HG02759 (cell line): ENCODE measurements around the gene TNRC18.
"Not testable (repeated sequence)": the region's sequence is repeated elsewhere in the genome, so short reads cannot be mapped to it uniquely, and the experiment has no call there.

ENCODE experiments used
- ATAC-seq: cut with Tn5 transposase; IDR thresholded peaks from one replicate; pipeline ENCODE4 v1.9.1; 2021; ENCODE audit warnings: mild to moderate bottlenecking, moderate library complexity; ENCODE audit not compliant: unreplicated experiment

Gene TNRC18

DNA sequence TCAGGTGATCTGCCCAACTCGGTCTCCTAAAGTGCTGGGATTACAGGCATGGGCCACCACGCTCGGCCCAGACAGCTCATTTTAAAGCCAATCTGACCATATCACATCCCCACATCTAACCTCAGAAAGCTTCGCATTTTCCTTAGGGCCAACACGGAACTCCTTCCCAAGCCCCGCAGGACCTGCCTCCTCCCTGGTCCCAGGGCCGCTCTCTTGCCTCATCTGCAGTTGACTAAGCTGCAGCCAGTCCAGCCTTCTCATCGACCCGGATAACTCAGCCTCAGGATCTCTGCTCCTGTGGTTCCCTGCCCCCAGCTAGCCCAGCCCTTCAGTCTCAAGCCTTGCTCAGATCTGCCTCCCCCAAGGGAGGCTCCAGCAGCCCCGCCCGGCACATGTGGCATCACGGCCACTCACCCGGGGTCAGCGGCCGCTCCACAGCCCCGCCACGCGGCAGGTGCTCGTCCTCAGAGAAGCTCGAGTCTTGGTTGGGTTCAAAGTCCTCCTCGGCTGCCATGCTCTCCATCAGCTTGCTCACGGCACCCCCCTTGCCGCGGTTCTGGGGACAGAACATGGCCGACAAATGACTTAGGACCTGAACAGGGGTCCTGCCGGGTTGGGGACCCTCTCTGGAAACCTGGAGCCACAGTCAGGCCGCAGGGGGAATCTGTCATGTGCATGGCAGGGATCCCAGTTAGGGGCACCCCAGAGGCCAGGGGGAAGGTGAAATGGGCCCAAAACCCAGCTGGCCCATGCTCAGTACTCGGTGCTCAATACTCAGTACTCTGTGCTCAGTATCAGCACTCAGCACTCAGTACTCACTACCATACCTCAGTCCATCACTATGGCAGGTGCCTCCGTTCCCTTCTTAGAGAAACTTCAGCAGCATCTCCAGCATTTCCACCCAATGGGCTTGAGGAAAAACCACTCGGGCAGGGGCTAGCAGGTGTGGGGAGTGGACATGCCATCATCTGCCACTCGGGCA, 99.5 kb downstream of the TNRC18 start:
- not testable (repeated sequence) for ATAC-seq

DNA sequence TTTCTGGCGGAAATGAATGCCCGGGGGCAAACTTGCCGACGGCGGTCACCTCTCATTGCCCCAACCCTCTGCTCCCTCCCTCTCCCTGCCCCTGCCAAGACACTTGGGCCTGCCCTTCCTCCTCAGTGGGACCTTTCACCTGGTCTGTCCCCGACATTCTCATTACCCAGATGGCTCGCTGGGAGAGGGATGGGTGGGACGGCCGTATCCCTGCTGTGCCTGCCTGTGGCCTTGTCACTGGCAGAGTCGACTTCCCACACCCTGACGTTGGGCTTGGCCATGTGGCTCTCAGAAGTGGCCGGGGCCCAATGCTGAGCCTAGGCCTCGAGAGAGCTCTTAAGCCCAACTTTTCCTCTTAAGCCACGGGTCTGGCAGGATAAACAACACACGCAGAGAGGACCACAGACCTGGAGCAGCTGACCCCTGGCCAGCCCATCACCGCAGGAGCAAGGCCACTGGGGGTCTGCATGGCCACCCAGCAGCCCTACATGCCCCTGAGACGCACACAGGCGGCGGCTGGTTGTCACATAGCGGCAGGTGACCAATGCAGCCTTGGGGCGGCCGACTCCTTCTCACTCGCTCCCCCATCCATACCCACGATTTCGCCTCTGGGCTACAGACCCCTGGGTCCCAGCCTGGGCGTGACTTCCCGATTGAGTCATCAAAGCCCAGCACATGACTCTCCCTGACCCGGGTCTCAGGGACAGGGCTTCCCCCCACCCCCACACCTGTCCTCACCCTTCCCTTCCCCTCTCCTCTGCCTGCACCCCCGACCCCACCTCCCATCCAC, 100.8 kb downstream of the TNRC18 start:
- no peak for ATAC-seq

DNA sequence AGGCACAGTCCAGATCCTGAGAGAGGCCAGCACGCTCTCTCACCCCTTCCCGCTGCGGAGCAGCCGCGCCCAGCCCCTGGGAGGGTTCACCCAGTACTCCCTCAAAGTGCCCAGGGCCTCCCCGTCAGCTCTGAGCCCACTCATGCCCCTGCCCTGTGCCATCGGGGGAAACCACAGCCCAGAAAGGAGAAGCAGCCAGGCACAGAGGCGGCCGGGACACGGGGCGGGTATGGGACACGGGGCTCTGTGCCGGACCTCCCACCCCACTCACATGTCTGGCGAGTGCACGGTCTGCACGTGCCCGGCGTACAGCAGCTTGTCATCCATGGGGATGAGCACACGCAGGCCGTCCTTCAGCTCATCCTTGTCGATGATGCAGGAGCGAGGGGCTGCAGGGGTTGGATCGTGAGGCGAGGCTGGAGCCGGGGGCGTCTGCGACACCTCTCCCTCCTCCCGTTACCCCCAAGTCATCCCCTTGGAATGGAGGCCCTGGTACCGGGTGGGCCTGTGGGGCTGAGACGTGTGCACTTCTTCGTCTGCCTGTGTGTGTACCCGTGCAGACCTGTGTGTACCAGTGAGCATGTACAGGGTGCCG, 102.7 kb downstream of the TNRC18 start:
- no peak for ATAC-seq

DNA sequence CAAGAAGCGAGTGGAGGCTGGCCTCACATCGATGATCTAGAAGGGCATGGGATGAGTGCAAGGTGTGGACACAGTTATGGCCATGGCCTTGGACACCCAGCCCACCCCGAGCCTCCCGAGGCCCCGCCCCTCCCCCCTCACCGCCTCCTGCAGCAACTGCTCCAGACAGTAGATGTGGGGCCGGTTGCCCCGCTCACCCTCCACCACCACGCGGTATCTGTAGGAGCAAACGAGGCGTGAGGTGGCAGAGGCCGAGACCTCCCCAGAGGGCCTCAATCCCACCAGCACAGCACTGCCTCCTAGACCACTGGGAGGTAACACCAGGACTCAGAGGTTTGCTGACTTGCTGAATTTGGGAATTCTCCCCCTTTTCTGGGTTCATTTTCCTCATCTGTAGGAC, 103.2 kb downstream of the TNRC18 start:
- ATAC-seq: no peak

DNA sequence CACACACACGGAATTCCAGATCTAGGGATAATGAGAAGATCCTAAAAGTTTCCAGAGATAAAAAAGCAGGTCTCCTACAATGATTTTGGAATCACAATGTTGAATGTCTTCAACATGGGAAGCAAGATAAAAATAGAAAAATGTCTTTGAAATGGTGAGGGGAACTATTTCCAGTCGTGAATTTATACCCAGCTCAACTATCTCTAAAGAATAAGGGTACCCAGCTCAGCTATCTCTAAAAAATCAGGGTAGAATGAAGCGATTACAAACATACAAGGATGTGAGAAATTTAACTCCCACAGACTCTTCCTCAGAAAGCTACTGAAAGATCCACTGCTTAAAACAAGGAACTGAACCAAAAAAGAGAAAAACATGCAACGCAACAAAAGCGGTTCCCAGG, 105.0 kb downstream of the TNRC18 start:
- not testable (repeated sequence) for ATAC-seq

DNA sequence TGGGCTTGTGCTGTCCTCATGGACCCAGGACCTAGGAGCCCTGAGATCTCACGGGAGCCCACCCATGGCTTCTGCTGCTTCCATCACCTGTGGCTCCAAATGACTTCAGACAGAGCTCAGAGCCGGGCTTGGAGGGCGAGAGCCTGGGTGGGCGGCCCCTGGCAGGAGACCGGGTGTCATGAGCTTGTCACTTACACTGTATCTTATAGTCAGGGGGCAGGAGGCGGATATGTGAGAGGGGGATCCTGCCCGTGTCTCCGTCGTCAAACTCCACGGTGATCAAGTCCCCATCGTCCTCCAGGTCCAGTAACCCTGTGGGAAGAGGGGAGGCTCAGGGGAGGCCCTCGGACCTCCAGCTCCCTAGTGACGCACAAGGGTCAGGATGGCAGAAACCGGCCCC, 107.9 kb downstream of the TNRC18 start:
- no peak for ATAC-seq

DNA sequence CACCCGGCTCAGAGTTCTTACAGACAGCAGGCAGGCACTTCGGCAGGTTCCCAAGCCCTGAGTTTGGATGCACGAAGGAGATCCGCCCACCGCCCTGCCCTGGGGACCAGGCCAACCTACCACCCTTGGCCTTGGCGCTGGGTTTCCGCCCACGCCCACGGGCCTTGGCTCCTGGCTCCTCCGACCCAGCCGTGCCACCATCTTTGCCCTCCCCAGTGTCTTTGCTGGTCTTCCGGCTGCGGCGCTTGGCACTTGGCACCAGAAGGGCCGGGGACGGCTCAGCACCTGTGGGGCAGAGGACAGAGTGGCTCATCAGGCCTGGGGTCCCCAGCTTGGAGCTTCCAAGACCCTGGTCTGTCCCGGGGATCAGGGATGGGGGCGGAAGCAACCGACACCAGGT, 108.8 kb downstream of the TNRC18 start:
- no peak for ATAC-seq

DNA sequence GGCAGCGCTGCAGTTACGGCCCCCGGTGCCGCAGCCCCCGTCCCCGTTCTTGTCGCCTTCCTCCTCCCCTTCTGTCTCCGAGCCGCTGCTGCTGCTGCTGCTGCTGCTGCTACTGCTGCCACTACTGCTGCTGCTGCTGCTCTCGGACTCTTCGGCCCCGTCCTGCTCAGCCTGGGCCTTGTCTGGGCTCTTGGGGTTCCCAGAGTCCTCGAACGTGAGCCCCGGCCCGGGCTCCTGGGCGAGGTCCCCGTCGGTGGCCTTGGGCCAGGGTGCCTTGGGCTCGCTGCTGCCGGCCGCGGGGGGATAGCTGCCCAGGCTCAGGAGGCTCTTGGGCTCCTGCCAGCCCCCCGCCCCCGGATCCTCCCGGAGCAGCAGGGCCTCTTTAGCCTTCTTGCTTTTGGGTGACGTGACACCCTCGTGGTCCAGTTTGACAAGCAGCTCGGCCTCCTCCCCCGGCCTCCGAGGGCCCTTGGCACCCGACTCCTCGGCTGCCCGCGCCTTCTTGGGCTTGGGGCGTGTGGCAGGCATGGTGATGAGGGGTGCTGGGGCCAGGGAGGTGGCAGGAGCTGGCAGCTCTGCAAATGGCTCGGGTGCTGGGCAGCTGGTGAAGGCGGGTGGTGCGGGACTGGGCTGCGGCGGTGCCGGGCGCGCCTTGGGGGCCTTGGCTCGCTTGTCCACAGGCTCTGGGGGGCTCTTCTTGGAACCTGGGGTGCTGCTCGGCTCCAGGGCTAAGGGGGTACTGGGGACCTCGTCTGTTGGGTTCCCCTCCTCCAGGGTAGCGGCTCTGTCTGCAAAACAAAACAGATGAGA, 110.4 kb downstream of the TNRC18 start:
- ATAC-seq: not testable (repeated sequence)

DNA sequence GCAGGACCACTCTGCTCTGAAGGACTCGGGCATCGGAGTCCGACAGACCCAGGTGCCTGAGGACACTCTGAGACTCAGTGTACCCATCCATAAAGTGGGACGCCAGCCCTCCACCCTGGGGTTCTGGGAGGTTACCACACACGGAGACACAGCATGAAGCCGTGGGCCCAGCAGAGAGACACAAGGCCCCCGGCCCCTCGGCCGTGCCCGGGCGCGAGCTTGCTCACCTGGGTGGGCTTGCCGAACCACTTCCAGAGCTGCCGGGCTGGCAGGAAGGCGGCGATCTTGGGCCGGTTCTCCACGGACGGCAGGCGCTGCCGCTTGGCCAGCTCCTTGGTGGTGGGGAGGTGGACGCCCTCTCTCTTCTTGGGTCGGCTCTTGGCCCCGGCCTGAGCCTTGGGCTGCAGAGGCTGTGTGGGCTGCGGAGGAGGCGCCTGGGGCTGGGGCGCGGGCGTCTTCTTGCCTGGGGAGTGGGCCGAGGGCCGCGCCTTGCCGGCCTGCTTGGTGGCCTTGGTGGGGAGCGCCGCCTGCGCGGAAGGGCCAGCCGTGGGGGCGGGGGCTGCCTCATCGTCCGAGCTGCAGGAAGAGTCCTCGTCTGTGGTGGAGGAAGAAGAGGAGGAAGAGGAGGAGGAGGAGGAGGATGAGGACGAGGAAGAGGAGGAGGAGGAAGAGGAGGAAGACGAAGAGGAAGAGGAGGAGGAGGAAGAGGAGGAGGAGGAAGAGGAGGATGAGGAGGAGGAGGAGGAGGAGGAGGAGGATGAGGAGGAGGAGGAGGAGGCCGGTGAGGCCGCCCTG, 111.2 kb downstream of the TNRC18 start:
- ATAC-seq: not testable (repeated sequence)

DNA sequence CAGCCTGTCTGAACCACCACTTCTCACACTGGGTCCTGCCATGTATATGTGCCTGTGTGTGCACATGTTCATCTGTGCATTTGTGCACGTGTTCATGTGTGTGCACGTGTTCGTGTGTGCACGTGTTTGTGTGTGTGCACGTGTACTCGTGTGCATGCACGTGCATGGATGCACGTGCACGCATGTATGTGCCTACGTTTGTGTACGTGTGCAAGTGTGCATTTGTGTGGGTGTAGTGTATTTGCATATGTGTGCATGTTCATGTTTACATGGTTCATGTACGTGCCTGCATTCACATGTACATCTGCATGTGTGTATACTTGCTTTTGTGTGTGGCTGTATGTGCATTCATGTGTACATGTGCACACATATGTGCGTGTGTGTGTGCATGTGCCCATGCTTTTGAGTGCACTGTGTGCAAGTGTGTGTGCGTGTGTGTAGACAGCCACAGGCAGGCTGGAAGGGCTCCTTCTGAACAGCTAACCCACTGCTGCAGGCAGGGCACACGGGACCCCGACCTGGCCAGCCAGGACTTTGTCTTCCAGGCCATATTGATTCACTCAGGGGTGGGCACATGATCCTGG, 112.7 kb downstream of the TNRC18 start:
- no peak for ATAC-seq

DNA sequence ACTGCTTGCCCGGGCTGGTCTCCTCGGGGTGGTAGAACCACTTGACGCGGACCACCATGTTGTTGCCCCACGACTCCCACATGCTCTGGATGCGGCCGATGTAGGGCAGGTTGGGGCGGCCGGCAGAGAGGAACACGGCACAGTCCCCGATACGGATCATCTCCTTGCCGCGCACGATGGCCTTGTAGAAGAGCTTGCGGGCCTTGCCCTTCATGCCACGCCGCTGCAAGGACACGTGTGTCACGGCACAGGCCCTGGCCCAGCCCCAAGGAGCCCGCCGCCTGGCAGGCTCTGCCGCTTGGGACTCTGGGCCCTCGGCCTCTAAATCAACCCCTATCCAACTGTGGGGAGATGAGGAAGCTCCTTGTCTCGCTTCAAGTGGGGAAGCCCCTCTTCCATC, 114.5 kb downstream of the TNRC18 start:
- no peak for ATAC-seq

DNA sequence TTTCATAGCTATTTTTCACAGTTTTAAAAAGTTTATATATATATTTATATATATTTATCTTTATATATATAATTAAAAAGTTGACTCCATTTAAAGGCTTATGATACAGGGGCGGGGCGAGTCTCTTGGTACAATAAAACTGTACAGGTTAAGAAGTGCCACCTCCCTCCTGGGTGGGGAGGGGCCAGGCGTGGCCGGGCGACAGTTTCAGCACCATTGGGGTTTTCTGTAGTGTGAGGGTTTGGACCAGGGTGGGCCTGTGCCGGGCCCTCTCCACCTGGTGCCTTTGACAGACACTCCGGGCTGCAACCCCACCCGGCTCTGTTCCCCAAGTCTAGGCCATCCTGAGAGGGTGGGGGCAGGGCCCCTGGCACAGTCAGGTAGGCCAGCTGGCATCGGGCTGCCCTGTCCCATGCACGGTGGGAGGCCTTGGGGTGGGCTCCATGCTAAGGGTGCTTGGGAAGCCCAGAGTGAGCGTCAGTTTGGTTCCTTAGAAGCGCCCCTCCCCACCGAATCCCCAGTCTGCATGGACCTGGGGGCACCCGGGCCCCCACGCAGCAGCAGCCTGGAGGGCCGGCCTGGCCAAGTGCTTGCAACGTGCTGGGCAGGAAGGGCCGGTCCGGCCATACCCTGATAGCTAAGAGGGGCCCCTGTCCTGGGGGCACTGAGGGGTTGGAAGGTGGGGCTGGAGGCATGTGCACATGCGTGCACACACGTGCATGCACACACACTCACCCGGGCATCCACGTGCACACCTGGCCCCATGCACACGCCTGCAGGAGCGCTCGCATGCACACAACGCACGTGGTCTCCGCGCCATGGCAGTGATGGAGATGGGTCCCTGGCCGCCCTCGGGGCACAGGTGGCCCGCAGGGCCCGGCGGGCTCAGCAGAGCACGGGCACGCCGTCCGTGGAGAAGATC, 116.2 kb downstream of the TNRC18 start:
- ATAC-seq: not testable (repeated sequence)

DNA sequence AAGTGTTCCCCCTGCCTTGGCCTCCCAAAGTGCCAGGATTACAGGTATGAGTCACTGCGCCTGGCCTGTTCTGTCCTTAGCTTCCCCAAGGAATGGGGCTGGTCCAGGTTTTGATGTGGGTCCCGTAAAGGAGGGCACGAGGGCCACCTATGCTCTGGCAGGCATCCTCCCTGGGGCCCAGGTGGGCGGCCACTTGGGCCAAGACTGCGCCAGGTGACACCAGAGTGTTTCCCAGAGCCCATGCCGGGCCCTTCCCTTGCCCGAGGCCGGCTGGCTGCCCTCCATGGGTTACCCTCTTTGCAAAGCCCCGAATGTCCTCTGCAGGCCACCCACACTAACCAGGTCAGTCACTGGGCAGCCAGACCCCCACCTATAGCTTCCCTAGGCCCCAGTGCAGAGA, 118.6 kb downstream of the TNRC18 start:
- not testable (repeated sequence) for ATAC-seq

DNA sequence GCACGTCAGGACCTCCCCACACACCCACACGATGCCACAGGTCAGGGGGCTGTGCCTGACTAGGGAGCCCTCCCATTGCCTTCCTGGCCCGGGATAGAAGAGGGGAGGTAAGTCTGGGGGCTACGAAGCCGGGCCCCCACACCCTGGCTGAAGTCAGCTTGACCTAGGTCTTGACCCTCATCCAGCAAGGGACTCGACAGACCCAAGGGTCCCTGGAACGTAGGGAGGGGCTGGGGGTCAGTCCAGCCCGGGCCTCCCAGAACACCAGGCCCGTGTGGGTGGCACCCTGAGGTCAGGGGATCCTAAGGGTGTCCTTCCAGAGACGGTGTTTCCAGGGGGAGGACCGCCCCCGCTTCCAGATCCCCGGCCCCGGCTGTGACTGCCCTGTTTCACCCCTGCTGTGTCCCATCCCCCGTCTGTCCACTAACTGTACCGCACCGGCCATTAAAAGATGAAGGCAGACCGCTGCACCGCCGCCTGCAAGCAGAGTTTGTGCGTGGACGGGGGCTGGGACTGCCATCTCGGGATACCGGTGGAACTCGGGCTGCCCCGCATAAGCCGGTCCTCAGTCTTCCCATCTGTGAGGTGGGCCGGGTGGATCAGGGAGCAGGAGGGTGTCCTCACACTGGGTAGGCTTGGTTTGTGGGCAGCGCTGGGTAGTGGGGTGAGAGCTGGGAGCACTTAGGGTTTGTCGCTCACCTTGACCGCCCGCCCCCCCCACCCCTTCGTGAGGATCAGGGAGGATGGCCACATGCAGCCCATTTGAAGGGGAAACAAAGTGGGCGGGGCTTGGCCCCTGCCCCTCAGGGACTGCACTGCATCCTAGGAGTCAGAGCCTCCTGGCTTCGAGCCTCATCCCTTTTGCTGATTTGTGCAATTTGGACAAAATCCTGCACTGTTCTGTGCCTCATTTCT, 119.8 kb downstream of the TNRC18 start:
- no peak for ATAC-seq

DNA sequence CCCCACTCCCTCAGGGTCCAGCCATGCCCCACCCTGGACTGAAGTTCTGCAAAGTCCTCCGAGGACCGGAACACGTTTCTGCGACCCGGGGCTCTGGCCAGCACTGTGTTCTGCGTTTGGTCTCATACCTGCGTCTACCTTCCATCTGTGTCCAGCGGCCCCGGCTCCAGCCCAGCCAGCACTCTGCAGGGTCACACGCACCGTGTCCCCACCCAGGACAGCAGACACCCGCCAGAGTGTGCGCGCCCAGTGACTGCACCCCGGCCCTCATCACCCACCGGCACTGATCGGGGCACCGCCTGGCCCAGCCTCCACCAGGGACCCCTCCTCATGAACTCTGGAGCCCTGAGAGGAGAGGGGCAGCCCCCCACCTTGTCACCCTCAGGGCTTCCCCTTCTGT, 120.6 kb downstream of the TNRC18 start:
- ATAC-seq: no peak

DNA sequence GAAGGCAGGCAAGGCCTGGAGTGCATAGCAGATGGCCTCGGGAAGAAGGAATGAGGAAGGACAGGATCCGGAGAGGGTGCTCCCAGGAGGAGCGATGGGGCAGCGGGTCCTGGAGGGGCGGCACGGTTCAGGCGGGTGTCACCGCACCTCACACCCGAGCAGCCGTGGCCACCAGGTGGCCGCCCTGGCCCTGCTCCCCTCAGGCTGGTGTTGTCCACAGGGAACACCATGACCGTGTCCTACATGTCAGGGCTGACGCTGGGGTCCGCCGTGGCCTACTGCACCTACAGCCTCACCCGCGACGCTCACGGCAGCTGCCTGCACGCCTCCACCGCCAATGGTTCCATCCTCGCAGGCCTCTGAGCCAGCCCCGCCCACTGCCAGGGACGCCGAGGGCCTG, 121.1 kb downstream of the TNRC18 start:
- no peak for ATAC-seq

DNA sequence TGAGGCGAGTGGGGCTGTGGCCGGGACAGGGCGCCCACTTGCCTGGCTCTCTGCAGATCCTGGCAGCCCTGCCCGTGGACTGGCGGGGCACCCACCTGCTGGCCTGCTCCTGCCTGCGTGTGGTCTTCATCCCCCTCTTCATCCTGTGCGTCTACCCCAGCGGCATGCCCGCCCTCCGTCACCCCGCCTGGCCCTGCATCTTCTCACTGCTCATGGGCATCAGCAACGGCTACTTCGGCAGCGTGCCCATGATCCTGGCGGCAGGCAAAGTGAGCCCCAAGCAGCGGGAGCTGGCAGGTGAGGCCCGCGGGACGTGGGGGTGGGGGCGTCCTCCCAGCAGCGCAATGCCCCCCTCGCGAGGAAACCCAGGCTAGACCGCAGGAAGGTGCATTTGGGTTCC, 123.3 kb downstream of the TNRC18 start:
- no peak for ATAC-seq
